Measurements from ENCODE around the gene DOP1A.

Gene DOP1A

DNA sequence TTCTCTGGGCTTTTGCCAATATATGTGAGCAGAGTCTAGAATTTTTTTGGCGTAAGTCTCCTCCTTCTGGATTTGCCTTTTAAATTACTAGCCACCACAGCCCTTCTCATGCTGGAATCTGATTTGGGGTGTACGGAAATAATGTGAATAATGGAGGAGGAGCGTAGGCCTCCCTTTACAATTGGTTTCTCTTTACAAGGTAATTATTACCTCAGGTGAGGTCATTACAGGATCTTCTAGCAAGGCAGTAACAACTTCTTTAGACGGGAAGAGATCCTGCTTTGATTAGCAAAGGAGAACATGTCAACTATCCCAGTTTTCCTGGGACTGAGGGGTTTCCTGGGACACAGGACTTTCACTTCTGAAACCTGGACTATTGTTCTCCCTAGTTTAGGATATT is 134.6 kb downstream of the DOP1A start:
- no peak for DNase-seq

DNA sequence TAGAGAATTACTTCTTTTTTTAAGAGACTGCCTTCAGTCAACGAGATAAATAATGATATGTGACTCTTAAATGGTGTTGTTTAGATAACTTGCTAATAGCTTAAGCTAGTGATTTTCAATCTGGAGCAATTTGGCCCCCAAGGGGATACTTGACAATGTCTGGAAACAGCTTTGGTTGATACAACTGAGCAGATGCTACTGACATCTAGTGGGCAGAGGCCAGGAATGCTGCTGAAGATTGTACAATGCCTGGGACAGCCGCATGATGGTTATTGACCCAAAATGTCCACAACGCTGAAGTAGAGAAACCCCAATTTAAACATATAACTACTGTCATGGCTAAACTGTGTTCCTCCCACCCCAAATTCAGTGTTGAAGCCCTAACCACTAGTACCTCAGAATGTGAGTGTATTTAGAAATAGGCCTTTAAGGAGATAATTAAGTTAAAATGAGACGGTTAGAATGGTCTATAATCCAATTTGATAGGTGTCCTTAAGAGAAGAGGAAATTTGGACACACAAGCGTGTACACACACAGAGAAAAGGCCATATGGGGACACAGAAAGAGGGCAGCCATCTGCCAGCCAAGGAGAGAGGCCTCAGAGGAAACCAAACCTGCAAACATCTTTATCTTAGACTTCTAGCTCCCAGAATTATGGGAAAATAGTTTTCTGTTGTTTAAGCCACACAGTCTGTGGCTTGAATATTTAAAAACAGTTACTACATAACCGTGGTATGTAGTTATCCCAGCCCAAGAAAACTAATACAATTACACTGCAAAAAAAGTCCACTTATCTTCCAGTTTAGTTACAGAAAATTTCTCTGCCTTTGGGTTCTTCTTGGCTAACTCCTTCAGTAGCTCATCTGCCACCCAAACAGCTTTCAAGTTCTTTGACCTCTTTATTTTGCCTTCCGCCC is 147.9 kb downstream of the DOP1A start:
- peak; percentile 56 for DNase-seq

DNA sequence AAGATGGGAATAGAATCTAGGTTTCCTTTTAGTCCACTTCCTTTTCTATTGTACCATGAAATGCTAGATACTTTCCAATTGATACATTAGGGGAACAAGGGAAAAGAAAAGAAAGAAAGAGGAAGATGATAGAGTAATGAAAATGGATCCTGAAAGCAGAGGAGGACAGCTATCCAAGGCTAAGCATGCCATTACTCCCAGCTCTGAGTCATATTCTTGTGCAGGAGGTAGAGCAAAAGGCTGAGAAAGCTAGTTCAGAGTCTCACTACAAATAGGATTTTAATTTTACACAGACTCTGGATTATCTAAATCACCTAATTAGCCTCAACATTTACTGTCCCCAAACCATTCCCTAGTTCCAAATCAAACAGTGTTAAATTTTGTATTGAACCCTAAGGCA is 149.3 kb downstream of the DOP1A start:
- no peak for DNase-seq
